AG09319 (cell line): ENCODE data around the gene BTNL3.

Source experiments
- DNase-seq: peaks from one replicate; pipeline ENCODE4 v3.0.0-alpha.2; 2010; ENCODE audit warnings: low read depth; ENCODE audit errors: extremely low read depth
- CTCF ChIP-seq: IDR thresholded peaks from 2 replicates; pipeline ENCODE4 v1.5.1; 2011; ENCODE audit warnings: low read depth, mild to moderate bottlenecking, inconsistent platforms, low read length, moderate library complexity

BTNL3 gene

GRCh38 chr5:181037365-181037861 lies 48.8 kb downstream of the BTNL3 start:
- no peak for TF ChIP-seq CTCF
- no peak for DNase-seq

DNA sequence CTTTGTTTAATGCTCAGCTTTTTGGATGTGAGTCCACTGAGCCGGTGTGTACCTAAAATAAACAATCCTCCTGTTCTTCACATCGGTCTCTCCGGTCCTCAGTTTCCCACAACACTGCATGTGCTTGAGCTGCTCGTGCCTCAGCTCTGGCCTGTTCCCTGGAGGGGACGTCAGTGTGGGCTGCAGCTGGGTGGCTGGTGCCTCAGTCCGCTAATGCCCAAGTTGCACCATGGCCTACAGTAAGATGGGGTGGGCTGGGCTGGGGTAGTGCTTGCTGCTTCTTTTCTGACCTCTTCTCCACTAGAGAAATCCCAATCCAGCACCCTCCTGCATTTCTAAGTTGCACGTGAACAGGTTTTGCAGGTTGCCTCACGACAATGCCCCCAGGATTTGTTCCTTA lies 50.8 kb downstream of the BTNL3 start:
- TF ChIP-seq CTCF: no peak
- no peak for DNase-seq

- no peak for TF ChIP-seq CTCF
- no peak for DNase-seq
Observed at GRCh38 chr5:181039931-181040630, 51.4 kb downstream of the BTNL3 start, which contains the start of gene BTNL9. Gene BTNL9 (plus strand): TSS chr5:181040266. CDS start chr5:181045490, 5,224 bp downstream.

GRCh38 chr5:181040631-181040945 lies 51.9 kb downstream of the BTNL3 start:
- DNase-seq: no peak
- no peak for TF ChIP-seq CTCF

DNA sequence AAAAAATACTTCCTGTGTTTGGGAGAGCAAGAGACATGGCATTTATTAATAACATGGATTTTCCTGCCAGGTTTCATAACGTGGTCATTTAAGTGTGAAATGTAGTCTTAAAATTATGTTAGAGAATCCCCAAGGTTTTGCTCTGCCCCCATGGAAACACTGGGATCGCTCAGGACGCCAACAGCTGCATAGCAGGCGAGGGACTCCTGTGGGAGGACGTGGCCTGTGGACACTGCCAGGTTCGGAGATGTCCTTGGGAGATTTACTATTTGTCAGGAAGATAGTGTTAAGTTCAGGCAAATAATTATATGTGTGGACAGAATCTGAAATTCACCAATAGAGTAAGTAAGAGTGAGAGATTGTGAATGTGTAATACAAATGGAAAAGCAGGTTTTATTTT lies 52.4 kb downstream of the BTNL3 start:
- no peak for TF ChIP-seq CTCF
- no peak for DNase-seq

GRCh38 chr5:181042036-181042713 lies 53.5 kb downstream of the BTNL3 start:
- no peak for DNase-seq
- no peak for TF ChIP-seq CTCF

- DNase-seq: no peak
- no peak for TF ChIP-seq CTCF
Observed at GRCh38 chr5:181042722-181043121, 54.1 kb downstream of the BTNL3 start.
